ENCODE results near the gene MUC5AC.

GRCh38 chr11:1218256-1218787 is 60.6 kb downstream of the MUC5AC start:
- TF ChIP-seq SRSF1 (optimal IDR thresholded peaks at IDR 0.05; ENCODE audit: low read depth, low read length) = no peak
- TF ChIP-seq POLR2A (IDR thresholded peaks at IDR 0.05; ENCODE audit: insufficient read depth in 1 of 2, low read depth in 2 of 2, low read length in 2 of 2) = no peak
- no peak for TF ChIP-seq HES4 (CRISPR knock-in tag; IDR thresholded peaks at IDR 0.05; ENCODE audit: borderline replicate concordance)
- TF ChIP-seq ZNF530 (CRISPR knock-in tag; IDR thresholded peaks at IDR 0.05; ENCODE audit: low read depth) = no peak

All from HepG2 (cell line).